Measurements from ENCODE around the gene KCNJ5.
A peak's percentile ranks its signal among the peaks of the same experiment; 100 is the strongest.
"Not testable (repeated sequence)": the region's sequence is repeated elsewhere in the genome, so short reads cannot be mapped to it uniquely, and the experiment has no call there.

Gene KCNJ5

DNA sequence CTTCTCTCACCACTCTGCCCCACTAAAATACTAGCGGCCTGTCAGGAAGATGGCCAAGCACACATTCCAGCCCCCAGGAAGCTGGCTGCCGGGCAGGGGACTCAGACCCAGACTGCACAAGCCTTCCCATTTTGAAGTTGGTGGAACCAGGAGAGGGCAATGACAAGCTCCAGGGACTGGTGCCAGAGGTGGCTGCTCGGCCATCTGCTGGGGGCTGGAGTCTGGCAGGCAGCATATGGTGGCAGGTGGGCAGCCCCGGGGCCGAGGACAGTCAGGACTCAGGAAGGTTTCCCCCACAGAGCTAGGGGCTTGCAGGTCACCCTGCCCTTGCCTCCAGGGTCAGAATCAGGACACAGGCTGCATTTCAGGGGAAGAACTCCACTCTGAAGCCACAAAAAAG lies 22.6 kb downstream of the KCNJ5 start:
- no peak for DNase-seq (ENCODE audit: low read depth)

DNA sequence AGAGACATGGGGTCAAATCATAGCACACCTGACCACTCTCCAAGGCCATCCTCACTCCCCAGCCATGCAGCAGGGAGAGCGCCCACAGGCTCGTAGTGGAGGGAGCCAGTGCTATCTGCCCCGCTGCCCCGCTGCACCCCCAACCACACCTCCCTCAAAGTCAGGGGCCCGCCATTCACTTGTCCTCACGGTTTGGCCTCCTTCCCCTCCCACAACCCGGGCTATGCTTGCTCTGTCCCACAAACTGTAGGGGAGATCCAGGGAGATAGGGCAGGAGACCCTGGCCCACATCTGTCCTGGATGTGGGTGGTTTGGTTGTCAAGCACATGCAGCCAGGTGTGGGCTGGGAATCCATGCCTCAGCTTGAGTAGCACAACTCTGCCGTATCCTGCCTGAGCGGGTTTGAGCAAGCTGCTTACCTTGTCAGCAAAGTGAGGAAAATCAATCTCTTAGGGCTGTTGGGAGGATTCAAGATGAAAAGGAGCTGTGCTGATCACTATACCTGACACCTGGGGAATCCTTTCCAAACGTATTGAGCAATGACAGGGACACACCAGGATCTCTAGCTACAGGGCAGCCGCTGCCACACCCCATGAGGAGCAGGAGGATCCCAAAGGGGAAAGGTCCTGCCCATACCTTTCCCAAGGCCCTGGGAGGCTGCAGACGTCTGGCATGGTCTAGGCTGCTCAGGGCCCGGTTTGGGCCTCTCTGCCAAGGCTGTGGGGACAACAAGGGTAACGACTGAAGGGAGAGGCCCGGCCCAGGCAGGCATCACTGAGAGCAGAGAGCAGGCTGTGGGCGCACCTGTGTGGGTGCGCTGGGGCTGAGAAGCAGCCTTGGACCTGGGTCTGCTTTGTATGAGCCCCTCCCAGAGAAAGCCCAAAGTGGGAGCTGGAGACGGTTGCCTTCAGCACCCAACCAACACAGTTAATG lies 23.3 kb downstream of the KCNJ5 start:
- DNase-seq (ENCODE audit: low read depth) = no peak

DNA sequence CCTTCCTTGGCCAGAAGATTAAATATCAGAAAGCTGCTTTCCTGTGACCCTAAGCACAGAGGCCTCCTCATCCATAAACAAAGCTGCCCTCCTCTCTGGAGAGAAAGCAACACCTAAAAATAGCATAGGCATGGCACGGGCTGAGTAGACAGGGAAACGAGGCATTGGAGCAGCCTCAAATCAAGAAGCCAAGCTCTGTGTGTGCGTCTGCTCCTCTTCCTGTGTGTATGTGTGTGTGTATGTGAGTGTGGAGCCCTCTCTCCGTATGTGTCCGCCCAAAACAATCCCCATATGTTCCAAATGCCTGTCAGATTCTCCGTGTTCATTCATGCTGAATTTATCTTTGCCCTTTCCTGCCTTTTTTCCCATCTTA lies 24.0 kb downstream of the KCNJ5 start:
- DNase-seq (ENCODE audit: low read depth) = no peak

DNA sequence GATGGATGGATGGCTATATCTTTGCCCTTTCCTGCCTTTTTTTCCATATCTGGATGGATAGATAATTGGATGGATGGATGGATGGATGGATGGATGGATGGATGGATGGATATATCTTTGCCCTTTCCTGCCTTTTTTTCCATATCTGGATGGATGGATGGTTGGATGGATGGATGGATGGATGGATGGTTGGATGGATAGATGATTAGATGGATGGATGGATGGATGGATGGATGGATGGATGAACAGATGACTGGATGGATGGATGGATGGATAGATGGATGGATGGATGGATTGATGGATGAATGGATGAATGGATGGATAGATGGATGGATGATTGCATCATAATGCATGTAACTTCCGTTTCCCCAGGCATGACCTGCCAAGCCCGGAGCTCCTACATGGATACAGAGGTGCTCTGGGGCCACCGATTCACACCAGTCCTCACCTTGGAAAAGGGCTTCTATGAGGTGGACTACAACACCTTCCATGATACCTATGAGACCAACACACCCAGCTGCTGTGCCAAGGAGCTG lies 24.9 kb downstream of the KCNJ5 start:
- DNase-seq (ENCODE audit: low read depth) = no peak

DNA sequence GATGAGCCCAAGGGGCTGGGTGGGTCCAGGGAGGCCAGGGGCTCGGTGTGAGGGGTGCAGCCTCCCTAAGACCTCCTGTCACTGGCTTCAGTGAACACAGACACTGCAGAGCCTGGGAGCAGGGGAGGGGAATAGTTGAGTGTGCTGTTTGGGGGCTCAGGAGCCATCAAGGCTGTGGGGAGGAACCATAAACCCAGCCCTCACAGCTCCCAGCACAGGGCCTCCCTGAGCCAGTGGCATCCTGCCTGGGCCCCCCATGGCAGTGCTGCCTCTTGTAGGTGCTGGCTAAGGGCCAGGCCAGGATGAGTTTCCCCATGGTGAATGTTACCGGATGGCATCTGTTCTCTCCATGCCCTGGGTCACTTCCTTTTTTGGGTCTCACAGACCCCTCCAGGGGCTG lies 25.5 kb downstream of the KCNJ5 start:
- DNase-seq (ENCODE audit: low read depth) = no peak

DNA sequence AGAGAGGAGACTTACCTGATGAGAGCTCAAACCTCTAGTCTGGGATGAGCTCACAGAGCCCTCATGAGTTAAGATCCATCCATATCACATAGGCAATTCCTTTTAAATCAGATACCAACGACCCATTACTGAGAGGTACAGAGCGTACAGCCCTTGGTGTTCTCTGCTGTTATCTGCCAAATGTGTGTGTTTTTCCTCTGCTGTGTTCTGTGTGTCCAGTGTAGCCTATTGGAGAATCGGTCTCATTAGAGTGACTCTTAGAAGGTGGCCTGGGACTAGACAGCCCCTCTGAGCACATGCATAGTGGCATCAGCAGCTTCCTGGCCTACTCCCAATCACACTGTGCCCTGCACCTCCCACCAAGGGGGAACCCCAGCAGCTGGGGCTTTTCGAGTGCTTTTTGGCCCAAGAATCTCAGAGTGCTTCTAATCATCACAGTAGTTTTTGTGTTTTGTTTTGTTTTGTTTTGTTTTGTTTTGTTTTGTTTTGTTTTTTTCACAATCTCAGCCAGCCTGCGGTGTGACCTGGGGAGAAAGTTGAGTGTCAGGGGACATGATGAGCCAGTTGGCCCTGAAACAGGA lies 26.1 kb downstream of the KCNJ5 start:
- no peak for DNase-seq (ENCODE audit: low read depth)

DNA sequence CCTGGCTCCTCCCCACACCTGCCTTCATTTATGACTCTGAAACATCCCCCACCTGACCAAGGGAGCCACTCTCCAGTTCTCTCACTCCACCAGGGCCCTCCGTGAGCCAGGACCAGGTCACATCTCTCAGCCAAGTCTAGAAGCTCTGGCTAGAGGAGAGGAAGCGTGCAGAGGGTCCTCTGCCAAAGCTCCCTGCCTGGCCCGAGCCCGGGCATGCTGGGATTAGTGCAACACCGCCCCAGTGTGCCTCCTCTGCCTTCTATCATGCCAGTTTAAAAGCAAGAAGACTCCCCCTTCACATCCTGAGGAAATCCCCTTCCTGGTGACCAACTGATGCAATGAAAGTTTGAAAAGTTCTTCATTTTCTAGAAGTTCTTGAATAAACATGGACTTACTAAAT lies 28.1 kb downstream of the KCNJ5 start:
- no peak for DNase-seq (ENCODE audit: low read depth)

DNA sequence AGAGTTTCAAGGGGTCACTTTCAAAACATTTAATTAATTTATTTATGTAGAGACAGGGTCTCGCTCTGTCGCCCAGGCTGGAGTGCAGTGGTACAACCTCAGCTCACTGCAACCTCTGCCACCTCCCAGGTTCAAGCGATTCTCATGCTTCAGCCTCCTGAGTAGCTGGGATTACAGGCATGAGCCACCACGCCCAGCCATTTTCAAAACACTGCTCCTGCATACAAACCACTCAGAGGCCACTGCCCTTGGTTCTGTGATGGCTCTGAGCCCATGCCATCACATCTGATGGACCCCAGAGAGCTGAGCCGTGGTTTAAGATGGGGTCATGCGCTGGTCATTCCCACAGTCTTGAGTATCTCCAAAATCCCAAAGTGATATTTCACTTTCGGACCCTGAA lies 28.5 kb downstream of the KCNJ5 start:
- not testable (repeated sequence) for DNase-seq (ENCODE audit: low read depth)

DNA sequence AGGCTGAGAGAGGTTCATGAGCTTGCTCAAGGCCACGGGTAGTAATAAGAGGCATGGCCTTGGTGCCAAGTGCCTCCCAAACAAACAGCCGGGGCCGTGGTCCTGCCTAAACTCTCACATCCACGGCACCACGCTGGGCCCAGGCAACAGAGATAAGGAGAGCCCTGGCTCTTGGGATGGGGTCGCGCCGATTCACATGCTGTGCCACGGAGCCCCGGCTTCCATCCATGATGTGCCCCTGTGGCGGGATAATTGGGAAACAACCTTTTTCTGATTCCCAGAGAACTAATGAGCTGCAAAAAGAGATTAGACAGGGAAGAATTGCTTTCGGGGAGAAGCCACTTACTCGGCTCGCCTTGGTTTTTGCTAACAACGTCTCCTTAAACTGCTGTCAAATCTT lies 29.5 kb downstream of the KCNJ5 start:
- DNase-seq (ENCODE audit: low read depth) = no peak

DNA sequence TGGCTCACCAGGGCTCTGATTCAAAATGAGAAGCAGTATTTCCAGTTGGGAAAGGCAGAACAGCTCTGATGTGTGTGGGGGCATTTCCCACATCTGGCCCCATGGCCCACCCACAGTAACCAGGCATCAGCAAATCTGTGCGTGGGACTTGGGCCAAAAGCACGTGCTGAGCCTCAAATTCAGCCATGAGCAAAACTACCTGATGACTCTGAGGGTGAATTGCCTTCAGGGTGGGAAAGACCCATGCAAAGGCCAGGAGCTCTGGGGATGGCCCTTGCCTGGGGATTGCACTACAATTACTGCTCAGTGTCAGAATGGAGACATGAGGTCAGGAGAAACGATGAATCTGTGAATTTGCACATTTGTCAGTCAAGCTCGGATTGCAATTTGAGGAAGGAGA lies 30.6 kb downstream of the KCNJ5 start:
- DNase-seq (ENCODE audit: low read depth) = no peak

DNA sequence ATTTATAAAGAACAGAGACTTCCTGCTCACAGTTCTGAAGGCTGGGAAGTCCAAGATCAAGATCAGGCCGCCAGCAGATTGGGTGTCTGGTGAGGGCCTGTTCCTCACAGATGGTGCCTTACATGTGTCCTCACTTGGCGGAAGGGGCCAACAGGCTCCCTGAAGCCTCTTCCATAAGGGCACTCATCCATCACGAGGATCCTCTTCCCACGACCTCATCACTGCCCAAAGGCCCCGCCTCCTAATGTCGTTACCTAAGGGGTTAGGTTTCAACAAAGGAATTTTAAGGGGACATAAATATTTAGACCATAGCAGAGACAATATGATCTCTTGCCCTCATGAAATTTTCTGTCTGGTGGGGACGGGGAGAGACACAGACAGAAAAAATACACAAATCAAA lies 32.9 kb downstream of the KCNJ5 start:
- no peak for DNase-seq (ENCODE audit: low read depth)

DNA sequence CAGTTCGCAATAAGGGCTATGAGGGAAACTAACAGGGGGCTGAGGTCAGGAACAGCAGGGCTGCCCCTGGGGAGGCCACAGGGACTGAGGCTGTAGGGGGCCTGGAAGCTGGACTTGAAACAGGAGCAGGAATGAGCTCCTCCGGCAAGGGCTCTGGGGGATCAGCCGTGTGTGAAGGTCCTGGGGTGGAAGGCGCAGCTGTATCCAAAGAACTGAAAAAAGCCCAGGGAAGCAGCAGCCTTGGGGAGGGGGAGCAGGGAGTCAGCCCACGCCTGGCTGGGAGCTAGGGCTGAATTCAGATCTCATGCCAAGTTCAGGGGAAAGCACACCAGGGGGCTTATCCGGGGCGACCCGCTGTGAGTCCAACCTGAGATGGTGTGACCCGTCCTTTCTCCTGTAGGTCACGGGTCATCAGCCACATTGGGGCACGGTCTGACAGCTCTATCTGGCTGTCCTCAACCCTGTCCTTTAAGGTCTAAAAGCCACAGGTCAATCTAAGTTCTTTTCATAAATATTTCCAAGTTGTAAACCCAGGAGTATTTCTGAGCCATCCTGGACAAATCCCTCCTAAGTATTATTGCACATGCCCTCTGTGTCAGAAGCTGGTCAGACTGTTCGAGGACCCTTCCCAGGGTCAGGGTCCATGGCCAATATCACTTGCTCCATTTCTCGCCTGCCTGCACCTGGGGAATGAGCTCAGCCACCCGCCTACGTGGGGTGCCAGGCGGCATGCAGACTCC lies 33.5 kb downstream of the KCNJ5 start:
- DNase-seq (ENCODE audit: low read depth) = no peak

DNA sequence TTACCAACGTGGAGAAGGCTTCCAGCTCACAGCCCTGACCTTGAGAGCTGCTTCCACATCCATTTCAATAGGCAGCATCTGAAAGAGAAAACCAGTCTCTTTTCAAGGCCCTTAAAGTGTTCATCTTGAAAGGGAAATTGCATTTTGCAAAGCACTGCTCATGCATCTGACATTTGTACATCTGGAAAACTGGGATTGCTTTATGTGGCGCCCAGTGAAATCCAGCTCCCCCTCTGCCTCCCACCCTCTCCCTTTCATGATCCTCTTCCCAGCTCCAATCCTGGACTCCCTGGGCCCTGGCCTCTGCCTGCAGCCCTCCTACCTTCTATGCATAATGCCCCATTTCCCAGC lies 34.1 kb downstream of the KCNJ5 start:
- DNase-seq (ENCODE audit: low read depth) = no peak

DNA sequence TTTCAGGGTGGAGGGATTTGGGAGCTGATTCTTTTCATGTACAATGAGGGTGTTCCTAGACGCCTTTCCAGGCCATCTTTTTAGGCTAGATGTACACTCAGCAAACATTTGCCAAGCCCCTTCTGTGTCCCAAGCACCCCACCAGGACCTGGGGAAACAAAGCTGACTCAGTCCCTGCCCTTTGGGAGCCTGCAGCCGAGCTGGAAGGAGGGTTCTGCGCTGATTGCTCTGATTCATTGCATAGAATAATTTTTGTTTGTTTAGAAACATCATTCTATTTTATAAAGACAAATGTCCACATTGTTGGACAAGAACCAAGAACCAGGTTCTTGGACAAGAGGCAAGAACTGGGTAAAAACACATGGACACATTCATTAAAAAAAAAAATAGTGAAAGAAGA lies 34.8 kb downstream of the KCNJ5 start:
- DNase-seq (ENCODE audit: low read depth) = no peak

DNA sequence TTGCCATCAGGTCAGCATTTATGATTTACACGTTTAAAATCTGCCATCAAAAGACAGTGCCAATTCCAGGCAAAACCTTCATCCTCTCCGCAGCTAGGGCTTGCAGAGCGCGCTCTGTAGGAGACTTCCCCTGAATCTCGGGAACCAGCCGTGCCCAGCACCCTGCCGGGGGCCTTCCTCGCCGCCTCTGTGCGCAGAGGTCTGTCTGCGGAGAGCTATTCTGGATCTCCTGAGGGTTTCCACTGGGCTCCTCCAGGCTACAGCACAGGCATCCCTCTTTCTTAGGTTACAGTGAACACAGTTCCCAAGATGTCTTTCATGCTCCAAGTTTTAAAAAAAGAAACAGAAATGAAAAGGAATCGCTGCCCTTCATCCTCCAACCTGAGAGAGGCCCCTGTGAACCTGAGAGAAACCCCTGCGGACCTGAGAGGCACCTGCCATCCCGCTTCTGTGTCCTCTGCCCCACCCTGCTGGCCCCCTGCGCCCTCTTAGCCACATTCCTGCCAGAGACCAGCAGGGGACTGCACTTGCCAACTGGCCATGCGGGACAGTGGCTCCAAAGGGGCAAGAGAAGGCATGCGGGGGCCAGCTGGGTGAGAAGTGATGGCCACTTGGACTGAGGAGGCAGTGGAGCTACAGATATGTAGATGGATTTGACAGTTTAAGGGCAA lies 35.4 kb downstream of the KCNJ5 start:
- no peak for DNase-seq (ENCODE audit: low read depth)

DNA sequence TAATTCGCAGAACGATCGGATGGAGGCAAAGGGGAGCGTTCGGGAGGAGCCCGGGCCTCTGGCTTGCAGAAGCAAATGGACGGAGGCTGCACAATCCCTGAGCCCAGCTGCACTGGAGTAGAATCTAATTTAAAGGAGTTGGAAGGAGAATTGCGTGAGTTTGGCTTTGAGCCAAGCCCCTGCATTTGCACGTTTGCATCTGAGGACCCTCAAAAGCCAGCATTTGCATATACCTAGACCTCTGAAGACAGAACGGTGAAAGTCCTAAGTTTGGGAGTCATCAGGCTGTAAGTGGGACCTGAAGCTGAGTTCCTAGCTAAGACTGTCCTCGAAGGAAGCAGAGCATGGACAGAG lies 35.9 kb downstream of the KCNJ5 start:
- no peak for DNase-seq (ENCODE audit: low read depth)

DNA sequence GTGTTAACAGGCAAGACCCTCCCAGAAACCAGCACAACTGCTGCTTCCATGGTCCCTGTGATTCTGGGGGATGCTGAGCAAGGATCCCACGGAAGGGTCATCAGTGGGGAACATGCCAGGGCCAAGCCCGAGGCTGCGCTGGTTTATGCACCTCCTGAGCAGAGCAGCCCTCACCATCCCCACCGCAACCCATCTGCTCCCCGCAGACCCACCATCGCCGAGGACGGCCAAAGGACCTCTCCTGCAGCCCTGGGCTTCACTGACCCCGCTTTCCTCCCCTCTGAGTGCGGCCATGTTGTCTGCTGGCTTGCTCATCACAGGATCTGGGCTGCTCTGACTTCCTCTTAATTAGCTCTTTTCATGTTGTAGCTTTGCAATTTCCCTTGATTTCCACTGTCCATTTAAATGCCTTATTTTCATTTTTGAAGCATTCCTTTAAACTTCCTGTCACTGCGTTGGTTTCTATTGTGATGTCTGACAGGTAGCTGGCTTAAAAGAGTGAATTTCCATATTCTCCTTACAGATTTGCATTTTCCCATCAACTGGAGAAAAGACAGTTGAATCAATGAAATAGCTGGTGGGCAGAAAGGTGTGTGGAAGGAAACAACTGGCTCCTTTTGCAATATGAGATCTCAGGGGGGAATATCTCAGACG lies 36.7 kb downstream of the KCNJ5 start:
- DNase-seq (ENCODE audit: low read depth) = no peak

DNA sequence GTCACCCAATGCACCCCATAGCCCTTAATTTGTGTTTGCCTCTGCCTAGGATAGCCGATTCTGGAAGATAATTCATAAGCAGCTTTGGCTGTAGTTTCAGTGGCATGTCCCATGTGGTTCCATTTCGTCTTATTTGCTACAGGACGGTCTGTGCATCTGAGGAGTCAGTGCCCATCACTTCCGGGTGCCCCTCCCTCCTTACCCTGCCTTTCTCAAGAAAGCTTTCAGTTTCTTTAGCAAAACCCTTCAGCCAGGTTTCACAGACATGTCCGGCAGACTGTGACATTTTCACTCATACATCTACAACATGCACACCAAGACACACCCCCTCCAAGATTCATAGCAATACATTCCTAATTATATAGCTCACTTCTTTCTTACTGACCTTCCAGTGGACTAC lies 37.2 kb downstream of the KCNJ5 start:
- DNase-seq (ENCODE audit: low read depth) = peak; percentile 16

DNA sequence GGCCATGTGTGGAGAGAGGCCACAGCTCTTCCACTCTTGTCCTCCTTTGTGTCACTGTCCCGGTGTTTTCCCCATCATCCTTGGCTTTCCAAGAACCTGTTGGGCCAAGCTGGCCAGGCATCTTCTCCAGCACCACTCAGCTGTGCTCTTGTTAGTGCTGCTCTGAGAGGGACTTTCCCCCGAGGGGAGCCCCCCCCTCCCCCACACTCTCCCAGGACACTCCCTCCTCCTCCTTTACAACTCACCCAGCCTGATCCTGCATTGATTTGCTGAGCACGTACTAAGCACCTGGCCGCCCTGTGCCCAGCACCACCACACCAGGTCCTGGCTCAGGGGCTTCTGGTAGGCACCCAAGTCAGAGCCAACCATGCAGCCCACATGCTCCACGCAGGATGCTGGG lies 38.3 kb downstream of the KCNJ5 start:
- no peak for DNase-seq (ENCODE audit: low read depth)

DNA sequence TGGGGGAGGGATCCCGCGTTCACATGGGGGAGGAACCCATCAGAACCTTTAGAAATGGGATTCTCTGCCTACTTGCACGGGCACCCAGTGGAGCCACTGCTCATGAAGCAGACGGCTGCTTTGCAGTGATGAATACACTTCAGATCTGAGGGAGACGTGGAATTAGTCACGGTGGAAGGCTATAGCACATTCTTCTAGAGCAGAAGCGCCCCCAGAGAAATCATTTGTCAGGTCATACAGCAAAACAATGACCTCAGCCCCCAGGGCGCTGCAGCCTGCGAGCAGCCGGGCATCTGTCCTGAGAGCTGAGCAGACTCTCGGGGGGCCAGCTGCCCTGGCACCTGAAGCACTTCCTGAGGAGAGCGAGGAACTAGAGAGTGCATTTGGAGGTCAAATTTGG lies 38.8 kb downstream of the KCNJ5 start:
- peak; percentile 54 for DNase-seq (ENCODE audit: low read depth)

DNA sequence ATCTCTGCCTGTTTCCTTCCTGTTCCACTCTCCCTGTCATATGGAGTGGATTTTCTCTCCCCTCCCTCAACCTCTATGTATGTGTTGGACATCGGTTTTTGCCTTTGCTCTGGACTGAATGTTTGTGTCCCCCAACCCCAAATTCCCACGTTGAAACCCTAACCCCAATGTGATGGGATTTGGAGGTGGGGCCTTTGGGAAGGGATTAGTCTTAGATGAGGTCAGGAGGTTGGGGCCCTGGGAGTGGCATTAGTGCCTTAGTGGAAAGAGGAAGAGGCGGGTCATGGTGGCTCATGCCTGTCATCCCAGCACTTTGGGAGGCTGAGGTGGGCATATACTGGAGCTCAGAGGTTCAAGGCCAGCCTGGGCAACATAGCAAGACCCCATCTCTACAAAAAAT lies 39.9 kb downstream of the KCNJ5 start:
- no peak for DNase-seq (ENCODE audit: low read depth)

DNA sequence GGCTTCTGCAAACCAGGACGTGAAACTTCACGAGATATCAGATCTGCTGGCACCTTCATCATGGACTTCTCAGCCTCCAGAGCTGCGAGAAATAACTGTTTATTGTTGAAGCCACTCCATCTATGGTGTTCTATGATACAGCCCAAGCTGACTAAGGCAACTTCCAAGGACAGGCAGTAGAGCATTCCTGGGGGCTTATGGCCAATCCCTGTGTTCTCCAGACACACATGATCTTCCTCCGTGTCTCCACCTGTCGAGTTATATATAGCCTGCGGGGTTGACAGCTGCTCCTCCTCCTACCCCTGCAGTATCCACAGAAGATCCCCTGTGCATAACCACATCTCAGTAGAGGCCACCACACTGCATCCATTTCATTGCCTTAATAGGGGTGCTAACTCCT lies 40.5 kb downstream of the KCNJ5 start:
- DNase-seq (ENCODE audit: low read depth) = no peak
